ENCODE measurements around the gene FBXL2.

The FBXL2 gene

GRCh38 chr3:33430571-33430970, 153.3 kb downstream of the FBXL2 start:
- DNase-seq, result no peak

DNA sequence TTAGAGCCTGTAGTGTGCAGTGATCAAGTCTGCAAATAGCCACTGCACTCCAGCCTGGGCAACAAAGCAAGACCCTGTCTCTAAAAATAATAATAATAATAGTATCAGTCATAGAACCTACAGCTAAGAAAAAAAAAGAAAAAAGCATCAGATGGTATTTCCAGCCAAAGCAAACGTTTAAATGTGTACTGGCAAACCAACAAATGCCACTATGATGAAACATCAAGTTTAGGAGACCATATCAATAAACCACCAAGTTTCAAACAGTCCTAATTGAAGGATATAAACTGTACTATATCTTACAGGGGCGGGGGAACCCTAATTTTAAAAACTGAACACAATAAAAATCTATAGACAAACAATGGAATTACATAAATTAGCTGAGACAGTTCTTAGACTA, 156.6 kb downstream of the FBXL2 start:
- no peak for DNase-seq
